ENCODE measurements around the gene AP1S3. TPM values are rescaled to one million over a fixed set of nuclear protein-coding genes. Genes with fewer than 3 reads are reported as not detected.
A peak's percentile ranks its signal among the peaks of the same experiment; 100 is the strongest.

AP1S3 gene
- total and polyA plus RNA-seq, 2 of the 4 experiments (the other 2 are of a cell fraction), result 2.5 to 4.1 TPM

DNA sequence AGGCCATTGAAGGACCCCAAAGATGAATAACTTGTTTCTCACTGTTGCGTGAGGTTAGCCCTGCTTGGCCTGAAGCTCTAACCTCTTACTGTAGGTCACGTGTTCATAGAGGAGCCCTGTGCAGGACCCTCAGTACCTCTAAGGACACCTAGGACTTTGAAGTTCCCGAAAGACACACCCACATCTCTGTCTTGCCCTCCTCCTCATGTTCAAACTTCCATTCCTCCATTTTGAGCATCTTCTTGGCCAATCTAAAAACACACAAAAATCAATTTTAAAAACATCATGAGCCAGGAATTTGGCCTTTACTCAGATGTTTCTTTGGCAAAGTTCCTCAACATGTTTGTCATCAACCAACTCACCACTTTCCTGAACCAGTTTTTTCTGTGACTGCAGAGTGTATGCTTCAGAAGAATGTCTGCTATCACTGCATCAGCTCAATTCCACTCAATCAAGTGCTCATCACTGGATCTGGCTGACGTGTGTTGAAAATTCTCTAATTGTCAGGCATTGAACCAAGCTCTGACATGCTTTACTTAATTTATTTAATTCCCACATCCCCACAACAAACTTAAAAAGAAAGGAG, 101.6 kb downstream of the AP1S3 start (continued):
- 0 out of 2 replicates have a peak, but pooled peaks have one; percentile 23 for TF ChIP-seq CEBPB (IDR thresholded peaks at IDR 0.05; ENCODE audit: low read depth, low read length)

DNA sequence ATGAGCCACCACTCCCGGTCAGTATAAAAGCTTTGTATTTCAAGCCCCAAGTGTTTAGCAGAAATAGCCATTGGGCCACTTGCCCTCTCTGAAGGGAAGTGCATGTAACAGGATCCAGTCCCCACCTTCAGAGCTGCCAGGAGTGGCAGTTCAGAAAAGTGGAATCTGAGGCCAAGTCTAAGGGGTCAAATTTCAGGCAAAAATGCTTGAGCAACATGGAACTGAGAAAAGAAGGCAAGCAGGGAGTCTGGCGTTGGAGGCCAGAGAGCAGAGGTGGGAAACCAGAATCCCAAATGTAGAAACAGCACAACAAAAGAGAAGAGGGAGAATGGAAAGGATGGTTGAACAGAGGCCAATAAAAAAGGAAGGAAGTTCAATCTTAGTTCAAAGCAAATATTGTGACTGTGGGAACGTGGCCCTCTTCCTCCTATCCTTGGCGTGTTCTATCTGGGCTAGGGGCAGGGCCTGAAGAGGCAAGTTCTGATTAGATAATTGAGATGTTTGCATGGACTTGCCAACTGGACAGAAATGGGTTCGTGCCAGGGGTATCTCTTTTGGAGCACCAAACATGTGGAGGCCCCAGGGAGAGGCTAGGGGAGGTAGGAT, 102.2 kb downstream of the AP1S3 start:
- DNase-seq, result peak; percentile 11

More for the DNA sequence above, 102.2 kb downstream of the AP1S3 start:
- Histone ChIP-seq H2BK120ac (ENCODE audit: low read depth, low read length) (peak overlapping the region; percentile 73), H2AK5ac (ENCODE audit: low read depth, low read length) (peak overlapping the region; percentile 5), H2AK9ac (replicated peaks; ENCODE audit: low read depth, low read length, poor library complexity) (peak overlapping the region; percentile 10), H3K27ac (ENCODE audit: insufficient read depth, low read length) (peak overlapping the region; percentile 18), H2BK15ac (ENCODE audit: low read depth, low read length) (peak overlapping the region; percentile 38; the same call in 2 of the 3 replicates), H2BK20ac (ENCODE audit: low read depth, low read length) (peak overlapping the region; percentile 36), H3K27me3 (ENCODE audit: control insufficient read depth, insufficient read depth, low read length) (no peaks in the 10 kb centered on the region), H4K5ac (ENCODE audit: low read depth, low read length) (peak overlapping the region; percentile 23; the same call in 1 of the 2 replicates), H4K20me1 (ENCODE audit: insufficient read depth, low read length) (no peaks in the 10 kb centered on the region), H3K79me1 (ENCODE audit: low read depth in 1 of 2, low read length in 2 of 2) (no peaks in the 10 kb centered on the region), H4K8ac (ENCODE audit: low read depth in 2 of 2, low read length in 2 of 2) (peak overlapping the region; percentile 28 to 85), H3K4me2 (ENCODE audit: low read depth, low read length) (no peak overlapping the region), H3K9me1 (ENCODE audit: insufficient read depth, low read length) (no peaks in the 10 kb centered on the region), H3K23ac (ENCODE audit: low read depth, low read length) (peak overlapping the region; percentile 7; the same call in 1 of the 2 replicates), H3K4me3 (ENCODE audit: insufficient read depth, low read depth, low read length) (no peak overlapping the region), H4K91ac (ENCODE audit: insufficient read depth, low read depth, low read length) (peak overlapping the region; percentile 49), H2BK5ac (ENCODE audit: low read depth, low read length, poor library complexity, severe bottlenecking) (peak overlapping the region; percentile 8), H3K4ac (ENCODE audit: low read depth, low read length) (peak overlapping the region; percentile 35), H3K56ac (ENCODE audit: extremely low read depth, insufficient read depth, low read length) (no peak overlapping the region; the same call in 1 of the 2 replicates), H3K36me3 (ENCODE audit: control insufficient read depth, insufficient read depth, low read length) (no peaks in the 10 kb centered on the region), H3K9me3 (ENCODE audit: control insufficient read depth, insufficient read depth, low read length) (peaks cover 3% of the 10 kb centered on the region; the same call in 1 of the 2 replicates), H2AFZ (replicated peaks; ENCODE audit: low read length, poor library complexity) (peak overlapping the region; percentile 73), H3K18ac (ENCODE audit: low read depth, low read length) (peak overlapping the region; percentile 12), H3K4me1 (ENCODE audit: control insufficient read depth, insufficient read depth, low read length) (peaks cover 15% of the 10 kb centered on the region), H3K14ac (replicated peaks; ENCODE audit: low read depth, low read length) (peak overlapping the region; percentile 14), H3K9ac (ENCODE audit: low read depth, low read length) (no peak overlapping the region)
- CTCF ChIA-PET, result no interaction called here
- no peak for TF ChIP-seq MAZ (IDR thresholded peaks at IDR 0.05; ENCODE audit: borderline replicate concordance, low read depth, low read length)
- no peak for TF ChIP-seq CEBPB (IDR thresholded peaks at IDR 0.05; ENCODE audit: low read depth, low read length)
- no peak for TF ChIP-seq BHLHE40 (IDR thresholded peaks at IDR 0.05; ENCODE audit: low read depth, low read length)
- no peak for TF ChIP-seq RAD21 (IDR thresholded peaks at IDR 0.05; ENCODE audit: low read length)
- TF ChIP-seq MXI1 (IDR thresholded peaks at IDR 0.05; ENCODE audit: borderline replicate concordance, low read depth, low read length), result no peak
- TF ChIP-seq SMC3 (IDR thresholded peaks at IDR 0.05; ENCODE audit: low read depth, low read length), result no peak
- no peak for TF ChIP-seq NFE2L2 (IDR thresholded peaks at IDR 0.05; ENCODE audit: low read depth, low read length)
- TF ChIP-seq CHD1 (IDR thresholded peaks at IDR 0.05; ENCODE audit: low read depth, low read length), result no peak
- TF ChIP-seq, protein P1, sequence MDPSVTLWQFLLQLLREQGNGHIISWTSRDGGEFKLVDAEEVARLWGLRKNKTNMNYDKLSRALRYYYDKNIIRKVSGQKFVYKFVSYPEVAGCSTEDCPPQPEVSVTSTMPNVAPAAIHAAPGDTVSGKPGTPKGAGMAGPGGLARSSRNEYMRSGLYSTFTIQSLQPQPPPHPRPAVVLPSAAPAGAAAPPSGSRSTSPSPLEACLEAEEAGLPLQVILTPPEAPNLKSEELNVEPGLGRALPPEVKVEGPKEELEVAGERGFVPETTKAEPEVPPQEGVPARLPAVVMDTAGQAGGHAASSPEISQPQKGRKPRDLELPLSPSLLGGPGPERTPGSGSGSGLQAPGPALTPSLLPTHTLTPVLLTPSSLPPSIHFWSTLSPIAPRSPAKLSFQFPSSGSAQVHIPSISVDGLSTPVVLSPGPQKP (IDR thresholded peaks at IDR 0.05; ENCODE audit: borderline replicate concordance, low read depth, low read length), result no peak
- TF ChIP-seq, protein P2, sequence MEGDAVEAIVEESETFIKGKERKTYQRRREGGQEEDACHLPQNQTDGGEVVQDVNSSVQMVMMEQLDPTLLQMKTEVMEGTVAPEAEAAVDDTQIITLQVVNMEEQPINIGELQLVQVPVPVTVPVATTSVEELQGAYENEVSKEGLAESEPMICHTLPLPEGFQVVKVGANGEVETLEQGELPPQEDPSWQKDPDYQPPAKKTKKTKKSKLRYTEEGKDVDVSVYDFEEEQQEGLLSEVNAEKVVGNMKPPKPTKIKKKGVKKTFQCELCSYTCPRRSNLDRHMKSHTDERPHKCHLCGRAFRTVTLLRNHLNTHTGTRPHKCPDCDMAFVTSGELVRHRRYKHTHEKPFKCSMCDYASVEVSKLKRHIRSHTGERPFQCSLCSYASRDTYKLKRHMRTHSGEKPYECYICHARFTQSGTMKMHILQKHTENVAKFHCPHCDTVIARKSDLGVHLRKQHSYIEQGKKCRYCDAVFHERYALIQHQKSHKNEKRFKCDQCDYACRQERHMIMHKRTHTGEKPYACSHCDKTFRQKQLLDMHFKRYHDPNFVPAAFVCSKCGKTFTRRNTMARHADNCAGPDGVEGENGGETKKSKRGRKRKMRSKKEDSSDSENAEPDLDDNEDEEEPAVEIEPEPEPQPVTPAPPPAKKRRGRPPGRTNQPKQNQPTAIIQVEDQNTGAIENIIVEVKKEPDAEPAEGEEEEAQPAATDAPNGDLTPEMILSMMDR (conservative IDR thresholded peaks at IDR 0.05; ENCODE audit: low read depth, low read length), result no peak
- TF ChIP-seq POLR2A (IDR thresholded peaks at IDR 0.05; ENCODE audit: low read depth, low read length), result no peak
- TF ChIP-seq RFX5 (IDR thresholded peaks at IDR 0.05; ENCODE audit: low read depth, low read length), result no peak
- no peak for TF ChIP-seq MAFK (IDR thresholded peaks at IDR 0.05; ENCODE audit: low read depth, low read length)
- no TSS peak for BruUV-seq (replicated peaks)
- in situ Hi-C loops (cut with MboI; ENCODE audit: low sequenced_read_pairs), result no loop called here
- intact Hi-C loops (cut with micrococcal nuclease), result no loop called here
- 100% methylated on average over 1 of the region's 5 CpGs; no CpG with 5 or more reads in 1 of the 2 experiments for WGBS, 2 experiments (ENCODE audit: extremely low coverage in 2 of 2, insufficient read length in 1 of 2)
- POLR2A ChIA-PET (ENCODE audit: unreplicated experiment), result no interaction called here
- ATAC-seq (ENCODE audit: low read depth), result no peak
- dilution Hi-C loops (cut with HindIII; ENCODE audit: low sequenced_read_pairs, unreplicated experiment), result no loop called here

Data from IMR-90 (cell line).